ENCODE data around the gene LARGE1. TPM values are rescaled to one million over a fixed set of nuclear protein-coding genes. Genes with fewer than 3 reads are reported as not detected.

LARGE1 gene
- total and polyA plus RNA-seq, 2 experiments from 2014 or later, result 1.5 to 12.8 TPM

GRCh38 chr22:33302049-33302545 is 618.2 kb downstream of the LARGE1 start:
- H3K4me1 ChIP-seq (ENCODE audit: insufficient read depth), result no peaks in the 10 kb centered on the region
- H3K9me2 ChIP-seq (ENCODE audit: insufficient read depth), result no peaks in the 10 kb centered on the region
- no peak overlapping the region for H3K4me3 ChIP-seq
- no peaks in the 10 kb centered on the region for H4K20me1 ChIP-seq (ENCODE audit: insufficient read depth)
- peak; percentile 82 for DNase-seq
- no peaks in the 10 kb centered on the region for H3K79me2 ChIP-seq (ENCODE audit: insufficient read depth)
- no peak overlapping the region for H3K4me2 ChIP-seq (ENCODE audit: unreplicated experiment)
- H3K9ac ChIP-seq, result no peak overlapping the region
- H2AFZ ChIP-seq, result no peak overlapping the region
- no peak for TF ChIP-seq EZH2phosphoT487 (IDR thresholded peaks at IDR 0.05; ENCODE audit: insufficient read depth, low read depth)
- no peak for TF ChIP-seq EZH2 (IDR thresholded peaks at IDR 0.05; ENCODE audit: insufficient read depth, poor library complexity, severe bottlenecking)
- H3K9me3 ChIP-seq (ENCODE audit: low read depth), result no peaks in the 10 kb centered on the region
- in situ Hi-C loops (cut with MboI), result loop anchor here (10.0 kb wide), 1 partner anchor 283 kb away; no protein-coding TSS in a partner anchor
- no peaks in the 10 kb centered on the region for H3K36me3 ChIP-seq (ENCODE audit: low read depth)
- WGBS, 2 experiments (ENCODE audit: low coverage in 1 of 2, low lambda C conversion rate in 2 of 2, missing lambda C conversion rate in 2 of 2), result 17 to 18% methylated on average over 10 of the region's 10 CpGs
- no peaks in the 10 kb centered on the region for H3F3A ChIP-seq (ENCODE audit: insufficient read depth)
- no peak overlapping the region for H3K27ac ChIP-seq
- H3K27me3 ChIP-seq (replicated peaks; ENCODE audit: insufficient read depth), result no peaks in the 10 kb centered on the region

- 50 to 58% methylated on average over 1 of the region's 1 CpG for WGBS, 2 experiments (ENCODE audit: low coverage in 1 of 2, low lambda C conversion rate in 2 of 2, missing lambda C conversion rate in 2 of 2)
- Histone ChIP-seq H3K4me3 (no peak overlapping the region), H3K9me3 (ENCODE audit: low read depth) (no peaks in the 10 kb centered on the region), H3K27me3 (replicated peaks; ENCODE audit: insufficient read depth) (no peaks in the 10 kb centered on the region), H2AFZ (no peak overlapping the region), H3K9me2 (ENCODE audit: insufficient read depth) (no peaks in the 10 kb centered on the region), H3K4me2 (ENCODE audit: unreplicated experiment) (no peak overlapping the region), H3K9ac (no peak overlapping the region), H3K27ac (no peak overlapping the region), H3F3A (ENCODE audit: insufficient read depth) (no peaks in the 10 kb centered on the region), H3K79me2 (ENCODE audit: insufficient read depth) (no peaks in the 10 kb centered on the region), H4K20me1 (ENCODE audit: insufficient read depth) (no peaks in the 10 kb centered on the region), H3K4me1 (ENCODE audit: insufficient read depth) (no peaks in the 10 kb centered on the region), H3K36me3 (ENCODE audit: low read depth) (no peaks in the 10 kb centered on the region)
- DNase-seq, result no peak
- TF ChIP-seq EZH2phosphoT487 (IDR thresholded peaks at IDR 0.05; ENCODE audit: insufficient read depth, low read depth) (no peak), EZH2 (IDR thresholded peaks at IDR 0.05; ENCODE audit: insufficient read depth, poor library complexity, severe bottlenecking) (no peak)
- in situ Hi-C loops (cut with MboI), result loop anchor here (10.0 kb wide), 1 partner anchor 285 kb away; no protein-coding TSS in a partner anchor
Observed at GRCh38 chr22:33300165-33300564, 620.1 kb downstream of the LARGE1 start.

- 88 to 91% methylated on average over 7 of the region's 7 CpGs for WGBS, 2 experiments (ENCODE audit: low coverage in 1 of 2, low lambda C conversion rate in 2 of 2, missing lambda C conversion rate in 2 of 2)
- in situ Hi-C loops (cut with MboI), result no loop called here
- DNase-seq, result no peak
- Histone ChIP-seq H3K36me3 (ENCODE audit: low read depth) (no peaks in the 10 kb centered on the region), H3K9ac (no peak overlapping the region), H3F3A (ENCODE audit: insufficient read depth) (no peaks in the 10 kb centered on the region), H3K27ac (no peak overlapping the region), H2AFZ (no peak overlapping the region), H4K20me1 (ENCODE audit: insufficient read depth) (no peaks in the 10 kb centered on the region), H3K9me3 (ENCODE audit: low read depth) (no peaks in the 10 kb centered on the region), H3K79me2 (ENCODE audit: insufficient read depth) (no peaks in the 10 kb centered on the region), H3K27me3 (replicated peaks; ENCODE audit: insufficient read depth) (no peaks in the 10 kb centered on the region), H3K4me3 (no peak overlapping the region), H3K9me2 (ENCODE audit: insufficient read depth) (no peaks in the 10 kb centered on the region), H3K4me1 (ENCODE audit: insufficient read depth) (no peaks in the 10 kb centered on the region), H3K4me2 (ENCODE audit: unreplicated experiment) (no peak overlapping the region)
- no peak for TF ChIP-seq EZH2 (IDR thresholded peaks at IDR 0.05; ENCODE audit: insufficient read depth, poor library complexity, severe bottlenecking)
- TF ChIP-seq EZH2phosphoT487 (IDR thresholded peaks at IDR 0.05; ENCODE audit: insufficient read depth, low read depth), result no peak
Observed at GRCh38 chr22:33299245-33299956, 620.9 kb downstream of the LARGE1 start.

GRCh38 chr22:33296941-33297340 is 623.3 kb downstream of the LARGE1 start:
- H3K9me3 ChIP-seq (ENCODE audit: low read depth), result no peaks in the 10 kb centered on the region
- H3K9me2 ChIP-seq (ENCODE audit: insufficient read depth), result no peaks in the 10 kb centered on the region
- 92 to 97% methylated on average over 3 of the region's 3 CpGs for WGBS, 2 experiments (ENCODE audit: low coverage in 1 of 2, low lambda C conversion rate in 2 of 2, missing lambda C conversion rate in 2 of 2)
- TF ChIP-seq EZH2 (IDR thresholded peaks at IDR 0.05; ENCODE audit: insufficient read depth, poor library complexity, severe bottlenecking) (no peak), EZH2phosphoT487 (IDR thresholded peaks at IDR 0.05; ENCODE audit: insufficient read depth, low read depth) (no peak)
- DNase-seq, result no peak
- no peaks in the 10 kb centered on the region for H4K20me1 ChIP-seq (ENCODE audit: insufficient read depth)
- H3K4me3 ChIP-seq, result no peak overlapping the region
- no peaks in the 10 kb centered on the region for H3F3A ChIP-seq (ENCODE audit: insufficient read depth)
- no peaks in the 10 kb centered on the region for H3K36me3 ChIP-seq (ENCODE audit: low read depth)
- H3K9ac ChIP-seq, result no peak overlapping the region
- H3K27ac ChIP-seq, result no peak overlapping the region
- in situ Hi-C loops (cut with MboI), result no loop called here
- H3K27me3 ChIP-seq (replicated peaks; ENCODE audit: insufficient read depth), result no peaks in the 10 kb centered on the region
- no peaks in the 10 kb centered on the region for H3K4me1 ChIP-seq (ENCODE audit: insufficient read depth)
- no peaks in the 10 kb centered on the region for H3K79me2 ChIP-seq (ENCODE audit: insufficient read depth)
- no peak overlapping the region for H2AFZ ChIP-seq
- no peak overlapping the region for H3K4me2 ChIP-seq (ENCODE audit: unreplicated experiment)

All from GM23248 (cell line).